H9 (cell line): Measurements from ENCODE around the gene CYTH4. TPM values are rescaled to one million over a fixed set of nuclear protein-coding genes. Genes with fewer than 3 reads are reported as not detected.

Experiments
- DNase-seq: peaks from one replicate; pipeline ENCODE4 v3.0.0-alpha.2; 2017
- H2AFZ ChIP-seq: one replicate; pipeline ENCODE4 v1.6.1; 2013; ENCODE audit warnings: mild to moderate bottlenecking, low read length, control low read depth, moderate library complexity
- H2AK5ac ChIP-seq: 2 replicates; pipeline ENCODE4 v1.6.1; 2013; ENCODE audit warnings: low read length, control low read depth, mixed read lengths; ENCODE audit not compliant: insufficient read length
- H2BK120ac ChIP-seq: one replicate; pipeline ENCODE4 v1.6.1; 2013; ENCODE audit warnings: low read depth, mild to moderate bottlenecking, low read length, control low read depth, inconsistent platforms; ENCODE audit not compliant: poor library complexity, severe bottlenecking
- H2BK12ac ChIP-seq: 2 replicates; pipeline ENCODE4 v1.6.1; 2013; ENCODE audit warnings: low read length, control low read depth, mixed read lengths, low read depth; ENCODE audit not compliant: insufficient read length
- H2BK15ac ChIP-seq: 2 replicates; pipeline ENCODE4 v1.6.1; 2013; ENCODE audit warnings: low read depth, low read length, control low read depth
- H2BK20ac ChIP-seq: one replicate; pipeline ENCODE4 v1.6.1; 2013; ENCODE audit warnings: low read depth, mild to moderate bottlenecking, low read length, control low read depth, inconsistent platforms; ENCODE audit not compliant: poor library complexity, severe bottlenecking
- H2BK5ac ChIP-seq: 2 replicates; pipeline ENCODE4 v1.6.1; 2013; ENCODE audit warnings: low read length, control low read depth, mixed read lengths; ENCODE audit not compliant: insufficient read length
- H3K14ac ChIP-seq: 2 replicates; pipeline ENCODE4 v1.6.1; 2013; ENCODE audit warnings: low read length, control low read depth; ENCODE audit not compliant: insufficient read depth
- H3K18ac ChIP-seq: 2 replicates; pipeline ENCODE4 v1.6.1; 2013; ENCODE audit warnings: low read depth, mild to moderate bottlenecking, mixed read lengths, low read length, control low read depth; ENCODE audit not compliant: insufficient read length
- H3K23ac ChIP-seq: 2 replicates; pipeline ENCODE4 v1.6.1; 2013; ENCODE audit warnings: low read length, control low read depth, mixed read lengths, low read depth; ENCODE audit not compliant: insufficient read length
- H3K23me2 ChIP-seq: 2 replicates; pipeline ENCODE4 v1.6.1; 2013; ENCODE audit warnings: low read depth, mild to moderate bottlenecking, mixed read lengths, low read length, control low read depth; ENCODE audit not compliant: insufficient read length, poor library complexity, severe bottlenecking
- H3K27ac ChIP-seq: 2 replicates; pipeline ENCODE4 v1.5.1; 2013; ENCODE audit warnings: low read length, control low read depth, mixed read lengths, low read depth; ENCODE audit not compliant: insufficient read length
- H3K27me3 ChIP-seq: 2 replicates; pipeline ENCODE4 v1.6.1; 2013; ENCODE audit warnings: low read length, control low read depth, inconsistent platforms; ENCODE audit not compliant: insufficient read depth
- H3K4ac ChIP-seq: 2 replicates; pipeline ENCODE4 v1.6.1; 2013; ENCODE audit warnings: low read depth, mild to moderate bottlenecking, control low read depth, inconsistent platforms, low read length, moderate library complexity
- H3K4me1 ChIP-seq: 2 replicates; pipeline ENCODE4 v1.6.1; 2013; ENCODE audit warnings: low read length, control low read depth, inconsistent platforms; ENCODE audit not compliant: insufficient read depth
- H3K4me2 ChIP-seq: 2 replicates; pipeline ENCODE4 v1.6.1; 2013; ENCODE audit warnings: low read length, control low read depth, mixed read lengths; ENCODE audit not compliant: insufficient read length, insufficient read depth
- H3K56ac ChIP-seq: 2 replicates; pipeline ENCODE4 v1.6.1; 2013; ENCODE audit warnings: low read depth, mild to moderate bottlenecking, mixed read lengths, low read length, control low read depth; ENCODE audit not compliant: insufficient read length
- H3K79me1 ChIP-seq: 2 replicates; pipeline ENCODE4 v1.6.1; 2013; ENCODE audit warnings: low read depth, mild to moderate bottlenecking, moderate library complexity, low read length, control low read depth, inconsistent platforms; ENCODE audit not compliant: insufficient read depth, poor library complexity, severe bottlenecking
- H3K79me2 ChIP-seq: 2 replicates; pipeline ENCODE4 v1.6.1; 2013; ENCODE audit warnings: low read length, control low read depth, inconsistent platforms; ENCODE audit not compliant: insufficient read depth
- H3K9ac ChIP-seq: 2 replicates; pipeline ENCODE4 v1.6.1; 2013; ENCODE audit warnings: low read length, control low read depth, mixed read lengths; ENCODE audit not compliant: insufficient read length; ENCODE audit errors: extremely low read depth
- H3K9me3 ChIP-seq: one replicate; pipeline ENCODE4 v1.6.1; 2013; ENCODE audit warnings: low read depth, low read length, inconsistent platforms; ENCODE audit not compliant: control insufficient read depth
- H3T11ph ChIP-seq: one replicate; pipeline ENCODE4 v1.6.1; 2013; ENCODE audit warnings: mild to moderate bottlenecking, low read length, control low read depth, inconsistent platforms
- H4K20me1 ChIP-seq: one replicate; pipeline ENCODE4 v1.6.1; 2013; ENCODE audit not compliant: control insufficient read depth, insufficient read length, insufficient read depth
- H4K5ac ChIP-seq: 2 replicates; pipeline ENCODE4 v1.6.1; 2013; ENCODE audit warnings: low read depth, mild to moderate bottlenecking, mixed read lengths, low read length, control low read depth; ENCODE audit not compliant: insufficient read length
- H4K8ac ChIP-seq: replicated peaks from 2 replicates; pipeline ENCODE4 v1.6.1; 2013; ENCODE audit warnings: low read length, control low read depth, mixed read lengths, low read depth; ENCODE audit not compliant: insufficient read length
- H4K91ac ChIP-seq: 2 replicates; pipeline ENCODE4 v1.6.1; 2013; ENCODE audit warnings: low read depth, mild to moderate bottlenecking, moderate library complexity, mixed read lengths, low read length, control low read depth; ENCODE audit not compliant: insufficient read length
- H3K27ac Mint-ChIP-seq, 3 experiments: 2 replicates in 2 of 3; 3 replicates in 1 of 3; pipeline ENCODE4 v1.8.0; 2020 to 2021; ENCODE audit warnings: mixed read lengths in 3 of 3, mild to moderate bottlenecking in 1 of 3, moderate library complexity in 1 of 3
- H3K27me3 Mint-ChIP-seq: 2 replicates; pipeline ENCODE4 v1.8.0; 2021; ENCODE audit warnings: low read depth, mild to moderate bottlenecking, moderate library complexity, mixed read lengths
- H3K36me3 Mint-ChIP-seq, 3 experiments: 2 replicates in 2 of 3; 3 replicates in 1 of 3; pipeline ENCODE4 v1.8.0; 2020 to 2021; ENCODE audit warnings: low read depth in 3 of 3, mixed read lengths in 3 of 3; ENCODE audit not compliant: insufficient read depth in 1 of 3
- H3K4me1 Mint-ChIP-seq, 2 experiments: 2 replicates each; pipeline ENCODE4 v1.8.0; 2020; ENCODE audit warnings: mixed read lengths in 2 of 2
- H3K4me3 Mint-ChIP-seq, 2 experiments: 2 replicates in 1 of 2; 3 replicates in 1 of 2; pipeline ENCODE4 v1.8.0; 2020 to 2021; ENCODE audit warnings: mild to moderate bottlenecking in 2 of 2, mixed read lengths in 2 of 2, moderate library complexity in 1 of 2
- H3K9me3 Mint-ChIP-seq, 2 experiments: 2 replicates in 1 of 2; 3 replicates in 1 of 2; pipeline ENCODE4 v1.8.0; 2020; ENCODE audit warnings: mild to moderate bottlenecking in 2 of 2, mixed read lengths in 2 of 2, moderate library complexity in 1 of 2
- CTCF ChIP-seq: fragments of 200-600 bp; sonication (generic); conservative IDR thresholded peaks from 3 replicates; pipeline ENCODE4 v1.8.0; 2021; ENCODE audit warnings: antibody characterized with exemption, mild to moderate bottlenecking
- WGBS: extraction: QIAGEN DNeasy Blood & Tissue Kit; methylation state at CpG from one replicate; pipeline ENCODE4 v1.1.7; 2013; ENCODE audit warnings: missing lambda C conversion rate, low lambda C conversion rate, mixed read lengths; ENCODE audit not compliant: insufficient read length; ENCODE audit errors: extremely low coverage; 5-methylcytosine and 5-hydroxymethylcytosine counted together
- total RNA-seq: library from RNA; stranded (reverse); gene quantifications from 2 replicates; pipeline ENCODE4 v1.2.1, GENCODE V29; 2021

CYTH4 gene
- total RNA-seq, 1 experiment from 2014 or later: not detected

GRCh38 chr22:37269936-37270678 lies 12.2 kb upstream of the CYTH4 start:
- H3K4me3 Mint-ChIP-seq: no peak overlapping the region
- Histone ChIP-seq H3K23ac (no peak overlapping the region), H2AK5ac (no peak overlapping the region), H3K9ac (no peak overlapping the region), H3K4ac (no peak overlapping the region), H3K14ac (no peak overlapping the region), H4K20me1 (no peaks in the 10 kb centered on the region), H3K23me2 (no peaks in the 10 kb centered on the region), H4K8ac (no peak overlapping the region), H3K79me1 (no peaks in the 10 kb centered on the region), H2BK120ac (no peak overlapping the region), H3K9me3 (no peaks in the 10 kb centered on the region), H3K4me2 (no peak overlapping the region), H2BK5ac (no peak overlapping the region), H3K56ac (no peak overlapping the region), H3K18ac (no peak overlapping the region), H3T11ph (no peak overlapping the region), H4K91ac (no peak overlapping the region), H2BK15ac (no peak overlapping the region), H2BK20ac (no peak overlapping the region), H2BK12ac (no peak overlapping the region), H2AFZ (no peak overlapping the region), H3K27me3 (no peaks in the 10 kb centered on the region; the same call in 1 of the 2 replicates), H3K4me1 (no peaks in the 10 kb centered on the region), H4K5ac (no peak overlapping the region), H3K79me2 (no peaks in the 10 kb centered on the region), H3K27ac (no peak overlapping the region)
- peaks cover 6 to 8% of the 10 kb centered on the region in 2 experiments for H3K4me1 Mint-ChIP-seq
- no peak for DNase-seq
- no CpG with 5 or more reads among the region's 8 CpGs for WGBS
- TF ChIP-seq CTCF: no peak
- H3K36me3 Mint-ChIP-seq: no peaks in the 10 kb centered on the region
- peaks cover 0 to 1% of the 10 kb centered on the region in 2 experiments; a peak in 3 of 5 replicates for H3K9me3 Mint-ChIP-seq
- H3K27ac Mint-ChIP-seq: no peak overlapping the region
- H3K27me3 Mint-ChIP-seq: peaks cover 52% of the 10 kb centered on the region
